ENCODE measurements around the gene SDS.

- TF ChIP-seq POLR2A (IDR thresholded peaks at IDR 0.05) (no peak), CTCF (IDR thresholded peaks at IDR 0.05) (no peak), POLR2AphosphoS5 (IDR thresholded peaks at IDR 0.05) (peak in 1 of 4 donors; percentile 17)
Measured at GRCh38 chr12:113359133-113359938, 44.4 kb downstream of the SDS start.

Measured in sigmoid colon (tissue), 4 donors.